Epithelial cell of umbilical artery (primary cell): ENCODE measurements around the gene KLHDC7B. TPM values are rescaled to one million over a fixed set of nuclear protein-coding genes. Genes with fewer than 3 reads are reported as not detected.

Source experiments
- total RNA-seq: library from RNA; depleted of rRNA; stranded (reverse); fragments of >200 nt; gene quantifications from 2 replicates; pipeline ENCODE4 v1.2.3, GENCODE V29; 2014

Gene KLHDC7B
- total RNA-seq = under 0.01 and 0.30 TPM in 2 replicates

DNA sequence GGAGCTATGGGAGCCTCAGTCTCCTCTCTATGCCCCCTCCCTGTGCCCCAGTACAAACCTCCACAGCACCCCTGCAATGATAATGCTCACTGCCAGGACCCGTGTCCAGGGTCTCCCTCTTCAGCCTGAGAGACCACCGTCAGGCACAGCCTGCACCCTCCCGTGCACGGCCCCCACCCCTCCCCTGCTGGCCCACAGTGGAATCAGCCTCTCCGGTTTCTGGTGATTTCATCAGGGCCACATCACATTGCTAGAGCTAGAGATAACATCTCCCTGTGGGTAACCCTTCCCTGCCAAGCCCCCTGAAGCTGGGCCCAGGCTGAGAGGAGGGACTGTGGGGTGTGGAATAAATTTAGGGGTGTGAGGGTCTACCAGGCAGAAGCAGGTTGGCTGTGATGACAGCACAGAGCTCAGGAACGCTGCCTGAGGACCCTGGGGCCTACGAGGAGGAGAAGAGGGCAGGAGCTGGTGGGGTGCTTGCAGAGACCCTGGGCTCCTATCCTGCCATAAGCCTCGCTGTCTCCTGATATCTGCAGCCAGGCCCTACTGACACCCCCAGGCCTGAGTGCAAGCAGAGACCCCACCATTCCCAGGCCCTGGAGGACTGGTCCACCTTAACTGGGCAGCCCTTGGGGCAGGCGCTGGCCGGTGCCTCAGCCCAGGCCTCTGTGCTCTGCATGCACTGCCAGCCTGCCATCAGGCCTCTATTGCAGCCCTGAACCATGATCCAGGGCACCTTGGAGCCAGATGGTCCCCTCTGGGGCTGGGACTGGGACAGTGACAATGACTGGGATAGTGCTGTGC is at the start of gene KLHDC7B:
Gene KLHDC7B, plus strand, starts transcription at position 378 of the 804 bp plus-strand sequence. Its CDS starts 345 bp downstream, at position 723.

DNA sequence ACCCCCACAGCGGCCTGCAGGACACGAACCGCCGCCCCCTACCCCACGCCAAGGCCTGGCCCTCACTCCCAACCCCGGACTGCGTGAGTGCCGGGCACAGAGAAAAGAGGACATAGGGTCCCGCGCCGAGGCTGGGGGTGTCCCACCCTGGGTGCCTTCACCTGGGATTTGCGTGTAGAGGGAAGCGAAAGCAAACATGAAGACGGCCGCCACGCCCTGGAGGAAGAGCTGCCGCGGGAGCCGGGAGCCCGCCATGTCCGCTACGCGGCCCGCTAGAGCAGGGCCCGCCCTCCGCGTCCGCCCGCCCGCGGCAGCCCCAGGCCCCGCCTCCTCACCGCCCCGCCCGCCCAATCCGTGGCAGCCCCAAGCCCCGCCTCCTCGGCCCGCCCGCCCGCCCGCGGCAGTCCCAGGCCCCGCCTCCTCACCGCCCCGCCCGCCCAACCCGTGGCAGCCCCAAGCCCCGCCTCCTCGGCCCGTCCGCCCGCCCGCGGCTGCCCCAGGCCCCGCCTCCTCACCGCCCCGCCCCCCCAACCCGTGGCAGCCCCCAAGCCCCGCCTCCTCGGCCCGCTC is 38.2 kb upstream of the KLHDC7B start, which contains the start of gene LMF2:
Gene LMF2, minus strand, starts transcription at position 282 of the 570 bp plus-strand sequence. Its CDS starts 27 bp downstream, at position 255.

DNA sequence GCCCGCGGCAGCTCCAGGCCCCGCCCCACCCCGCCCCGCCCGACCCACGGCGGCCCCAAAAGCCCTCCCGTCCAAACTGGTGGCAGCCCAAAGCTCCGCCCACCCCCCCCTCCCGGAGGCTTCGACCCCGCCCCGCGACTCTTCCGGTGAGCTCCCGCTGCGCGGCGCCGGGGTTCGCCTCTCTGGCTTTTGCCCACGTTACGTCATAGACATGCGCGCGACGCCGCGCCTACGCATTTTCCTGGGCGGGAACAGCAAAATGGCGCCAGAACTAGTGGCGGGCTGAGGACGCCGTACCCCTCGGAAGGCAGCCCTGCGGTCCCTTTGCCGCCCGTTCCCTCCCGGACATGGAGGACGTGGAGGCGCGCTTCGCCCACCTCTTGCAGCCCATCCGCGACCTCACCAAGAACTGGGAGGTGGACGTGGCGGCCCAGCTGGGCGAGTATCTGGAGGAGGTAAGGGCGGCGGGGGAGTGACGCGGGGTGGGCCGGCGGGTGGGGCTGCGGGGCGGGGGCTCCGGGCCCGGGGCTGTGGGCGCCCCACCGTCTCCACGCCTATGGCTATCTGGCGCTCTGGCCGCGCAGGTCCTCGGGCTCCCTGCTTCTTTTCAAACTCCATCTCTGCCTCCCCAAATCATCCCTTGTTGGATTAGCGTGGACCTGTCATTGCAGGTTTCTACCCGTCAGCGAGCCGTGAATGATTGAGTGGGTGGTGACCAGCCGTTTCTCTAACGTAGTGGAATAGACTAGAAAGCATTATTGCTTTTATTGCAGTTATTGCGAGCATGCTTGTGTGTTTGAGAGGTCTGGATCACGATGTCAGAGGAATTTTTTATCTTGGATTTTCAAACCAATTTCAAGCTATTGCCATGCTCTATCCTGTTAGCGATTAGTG is 37.5 kb upstream of the KLHDC7B start, which contains the start of gene NCAPH2:
Gene NCAPH2, plus strand, starts transcription at position 234 of the 894 bp plus-strand sequence. Its CDS starts 114 bp downstream, at position 348.

DNA sequence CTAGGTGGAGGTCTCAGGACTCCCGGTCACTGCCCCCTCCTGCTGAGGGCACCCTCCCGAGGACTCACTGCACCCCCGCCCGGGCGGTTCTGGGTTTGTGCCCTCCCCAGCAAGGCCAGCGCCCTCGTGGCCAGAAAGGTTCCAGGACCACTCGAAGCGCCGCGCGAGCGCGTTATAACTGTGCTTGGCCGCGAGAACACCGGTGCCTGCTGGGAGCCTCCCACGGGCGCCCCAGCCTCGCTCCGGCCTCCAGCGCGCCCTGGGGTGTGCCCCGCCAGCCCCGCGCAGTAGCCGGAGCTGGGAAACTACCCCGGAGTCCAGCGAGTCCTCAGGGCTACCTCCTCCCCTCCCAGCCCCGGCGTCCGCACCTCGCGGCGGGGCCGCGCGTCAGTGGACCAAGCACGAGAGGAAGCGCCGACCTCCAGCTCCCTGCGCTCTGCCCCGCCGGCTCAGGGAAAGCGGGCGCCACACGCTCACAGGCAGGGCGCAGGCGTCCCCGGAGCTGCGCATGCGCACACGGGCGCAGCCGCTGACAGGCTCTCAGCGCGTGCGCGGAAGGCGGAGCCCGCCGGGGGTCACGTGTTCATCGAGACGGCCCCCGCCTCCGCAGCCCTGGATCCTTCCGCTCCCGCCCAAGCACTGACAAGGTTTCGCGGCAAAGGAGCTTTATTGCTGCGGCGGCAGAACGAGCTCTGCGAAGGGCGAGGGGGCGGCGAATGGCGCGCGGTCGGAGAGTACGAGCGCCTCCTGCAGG is 20.4 kb upstream of the KLHDC7B start, which contains the start of gene SCO2:
Gene SCO2, minus strand, starts transcription at position 495 of the 754 bp plus-strand sequence. CDS start 1,187 bp downstream, outside the sequence.

DNA sequence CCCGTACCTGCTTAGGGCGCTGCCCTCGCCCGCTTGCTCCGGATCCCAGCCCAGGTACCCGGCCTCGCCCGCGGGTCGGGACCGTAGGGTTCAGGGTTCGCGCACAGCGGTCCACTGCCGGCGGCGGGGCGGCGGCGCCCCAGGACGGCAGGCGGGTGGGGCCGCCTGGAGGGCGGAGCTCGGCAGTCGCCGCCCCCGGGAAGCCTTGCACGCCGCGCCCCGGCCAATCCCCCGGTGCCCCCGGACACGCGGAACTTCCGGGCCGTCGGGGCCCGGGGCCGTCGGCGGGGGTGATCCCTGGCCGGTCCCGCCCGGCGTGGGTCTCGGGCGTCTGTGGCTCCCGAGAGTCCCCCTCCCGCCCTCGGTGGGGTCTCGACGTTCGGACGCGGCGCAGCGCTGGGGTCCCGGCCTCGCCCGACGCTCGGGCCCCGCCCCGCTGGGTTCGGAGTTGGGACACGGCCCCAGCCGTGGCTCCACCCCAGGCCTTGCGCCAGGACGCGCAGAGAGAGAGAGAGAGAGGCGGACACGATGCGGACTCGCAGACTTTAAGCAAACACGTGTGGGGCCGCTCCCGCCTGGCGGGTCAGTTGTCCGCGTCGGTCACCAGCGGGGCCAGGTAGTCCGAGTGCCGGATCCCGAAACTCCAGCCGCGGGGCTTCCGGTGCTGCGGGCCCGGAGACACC is 15.7 kb upstream of the KLHDC7B start, which contains the start of gene TYMP:
Gene TYMP, minus strand, starts transcription at position 116 of the 683 bp plus-strand sequence. CDS start 303 bp downstream, outside the sequence.

DNA sequence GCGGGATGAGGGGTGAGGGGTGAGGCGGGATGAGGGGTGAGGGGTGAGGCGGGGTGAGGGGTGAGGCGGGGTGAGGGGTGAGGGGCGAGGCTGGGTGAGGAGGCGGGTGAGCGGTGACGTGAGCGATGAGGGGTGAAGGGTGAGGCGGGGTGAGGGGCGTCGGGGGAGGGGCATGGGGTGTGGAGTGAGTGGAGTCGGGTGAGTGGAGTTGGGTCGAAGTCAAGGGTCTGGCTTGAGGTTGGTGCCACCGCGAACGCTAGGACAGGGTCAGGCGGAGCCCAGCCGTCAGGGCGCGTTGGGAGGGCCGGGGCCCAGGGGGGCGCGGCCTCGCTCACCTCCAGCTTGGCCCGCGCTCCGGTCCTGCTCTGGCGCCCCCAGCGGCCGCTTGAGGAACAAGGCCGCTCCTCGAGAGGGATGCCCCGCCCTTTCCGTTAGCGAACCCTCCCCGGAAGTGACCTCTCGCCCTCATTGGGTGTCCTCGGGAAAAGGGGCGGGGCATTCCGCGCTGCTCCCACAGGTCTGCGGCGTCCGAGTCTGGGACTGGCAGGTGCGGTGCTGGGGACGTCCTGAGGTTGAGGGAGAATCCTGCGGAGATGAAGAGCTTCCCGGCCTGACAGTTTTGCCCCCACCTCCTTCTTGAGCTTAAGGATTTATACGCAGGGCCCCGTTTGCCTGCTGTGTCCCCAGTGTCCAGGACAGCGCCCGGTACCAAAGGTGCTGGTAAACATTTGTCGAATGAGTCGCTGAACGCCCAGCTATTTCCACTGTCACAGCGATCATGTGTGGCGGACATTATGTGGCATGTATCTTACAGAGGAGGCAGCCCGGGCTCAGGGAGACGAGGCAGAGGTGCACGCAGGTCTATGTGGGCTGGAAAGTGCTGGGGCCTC is 17.1 kb downstream of the KLHDC7B start, which contains the start of gene SYCE3:
Gene SYCE3, minus strand, starts transcription at position 397 of the 890 bp plus-strand sequence. CDS start 6,514 bp downstream, outside the sequence.

GRCh38 chr22:50577987-50578775 is 32.5 kb downstream of the KLHDC7B start, which contains the start of gene CPT1B:
CPT1B (minus strand) TSS chr22:50578427; CDS start chr22:50577915, 512 bp downstream.

GRCh38 chr22:50582493-50583293 is 37.0 kb downstream of the KLHDC7B start, which contains the start of gene CHKB:
CHKB (minus strand) TSS chr22:50582849; CDS start chr22:50582781, 68 bp downstream.

DNA sequence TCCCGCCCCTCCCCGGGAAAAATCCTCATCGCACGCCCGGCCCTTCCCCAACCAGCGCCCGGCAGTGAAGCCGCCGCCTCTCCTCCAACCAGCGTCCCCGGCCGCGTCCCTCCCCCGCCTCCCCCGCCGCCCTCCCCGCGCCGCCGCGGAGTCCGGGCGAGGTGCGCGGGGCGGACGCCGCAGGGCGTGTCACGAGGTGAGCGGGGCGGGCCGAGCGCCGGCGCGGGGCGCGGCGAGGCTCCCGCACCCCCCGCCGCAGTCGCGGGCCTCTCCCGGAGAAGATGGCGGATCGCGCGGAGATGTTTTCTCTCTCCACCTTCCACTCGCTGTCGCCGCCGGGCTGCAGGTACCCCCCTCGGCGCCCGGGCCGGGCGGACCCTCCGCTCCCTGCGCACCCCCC is 54.8 kb downstream of the KLHDC7B start, which contains the start of gene MAPK8IP2:
Gene MAPK8IP2, plus strand, starts transcription at position 256 of the 400 bp plus-strand sequence. Its CDS starts 26 bp downstream, at position 282.

Other genes with a start within 250 kb of the KLHDC7B start
- 44.5 and 45.5 TPM in 2 replicates for gene PLXNB2, start 238.3 kb upstream of the KLHDC7B start, total RNA-seq
- gene DENND6B, start 218.9 kb upstream of the KLHDC7B start, total RNA-seq = 0.76 and 1.3 TPM in 2 replicates
- 44.5 and 58.5 TPM in 2 replicates for gene PPP6R2, start 202.6 kb upstream of the KLHDC7B start, total RNA-seq
- 40.4 and 40.6 TPM in 2 replicates for gene SBF1, start 70.9 kb upstream of the KLHDC7B start, total RNA-seq
- gene ADM2, start 64.4 kb upstream of the KLHDC7B start, total RNA-seq = 0.46 and 0.97 TPM in 2 replicates
- not detected in 2 replicates for gene MIOX, start 59.0 kb upstream of the KLHDC7B start, total RNA-seq
- 21.8 and 22.2 TPM in 2 replicates for gene LMF2, start 38.2 kb upstream of the KLHDC7B start, total RNA-seq
- 27.6 and 43.0 TPM in 2 replicates for gene NCAPH2, start 37.7 kb upstream of the KLHDC7B start, total RNA-seq
- 2.9 and 4.9 TPM in 2 replicates for gene SCO2, start 20.3 kb upstream of the KLHDC7B start, total RNA-seq
- 8.1 and 25.5 TPM in 2 replicates for gene TYMP, start 15.9 kb upstream of the KLHDC7B start, total RNA-seq
- not detected in 2 replicates for gene SYCE3, start 17.0 kb downstream of the KLHDC7B start, total RNA-seq
- gene CPT1B, start 32.5 kb downstream of the KLHDC7B start, total RNA-seq = 0.65 and 2.6 TPM in 2 replicates
- gene CHKB, start 37.0 kb downstream of the KLHDC7B start, total RNA-seq = 27.1 and 32.8 TPM in 2 replicates
- 0.15 TPM in 1 of 2 replicates, not detected in the other for gene MAPK8IP2, start 54.9 kb downstream of the KLHDC7B start, total RNA-seq
- 10.2 and 10.7 TPM in 2 replicates for gene ARSA, start 82.3 kb downstream of the KLHDC7B start, total RNA-seq
- 11.4 and 11.7 TPM in 2 replicates for gene SHANK3, start 126.9 kb downstream of the KLHDC7B start, total RNA-seq
- gene ACR, start 192.3 kb downstream of the KLHDC7B start, total RNA-seq = not detected in 2 replicates
- 2.6 and 4.1 TPM in 2 replicates for gene RABL2B, start 237.7 kb downstream of the KLHDC7B start, total RNA-seq